OCI-LY3 (cell line): Measurements from ENCODE around the gene PAX1.

Experiments used
- EZH2phosphoT487 ChIP-seq: fragments of 200-600 bp; shearing (Covaris generic); IDR thresholded peaks from 2 replicates; pipeline ENCODE4 v1.6.1; 2018; ENCODE audit warnings: antibody characterized with exemption, mixed run types, low read depth
- TF ChIP-seq, protein P1 (sequence below): fragments of 200-600, 300-600 bp; sonication (generic); IDR thresholded peaks from 2 replicates; pipeline ENCODE4 v1.5.1; 2014; ENCODE audit warnings: antibody characterized with exemption, low read length, low read depth

DNA sequence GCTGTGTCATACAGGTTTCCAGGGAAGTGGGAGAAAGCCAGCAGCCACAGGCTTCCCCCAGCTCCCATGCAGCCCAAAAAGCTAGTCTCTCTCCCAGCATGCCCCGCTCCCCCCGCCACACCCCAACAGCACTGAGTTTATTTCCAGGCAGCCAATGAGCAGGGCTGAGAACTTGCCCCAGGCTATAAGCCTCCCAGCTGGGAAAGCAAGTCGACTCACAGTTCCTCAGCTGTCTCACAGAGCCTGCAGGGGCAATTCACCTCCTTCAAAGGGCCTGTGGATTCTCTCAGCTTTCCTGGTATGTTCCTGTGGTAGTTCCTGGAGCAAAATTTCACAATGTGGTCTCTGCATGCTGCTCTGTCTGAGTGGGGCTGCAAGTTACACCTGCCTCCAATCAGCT is 34.2 kb downstream of the PAX1 start:
- TF ChIP-seq, protein P1, sequence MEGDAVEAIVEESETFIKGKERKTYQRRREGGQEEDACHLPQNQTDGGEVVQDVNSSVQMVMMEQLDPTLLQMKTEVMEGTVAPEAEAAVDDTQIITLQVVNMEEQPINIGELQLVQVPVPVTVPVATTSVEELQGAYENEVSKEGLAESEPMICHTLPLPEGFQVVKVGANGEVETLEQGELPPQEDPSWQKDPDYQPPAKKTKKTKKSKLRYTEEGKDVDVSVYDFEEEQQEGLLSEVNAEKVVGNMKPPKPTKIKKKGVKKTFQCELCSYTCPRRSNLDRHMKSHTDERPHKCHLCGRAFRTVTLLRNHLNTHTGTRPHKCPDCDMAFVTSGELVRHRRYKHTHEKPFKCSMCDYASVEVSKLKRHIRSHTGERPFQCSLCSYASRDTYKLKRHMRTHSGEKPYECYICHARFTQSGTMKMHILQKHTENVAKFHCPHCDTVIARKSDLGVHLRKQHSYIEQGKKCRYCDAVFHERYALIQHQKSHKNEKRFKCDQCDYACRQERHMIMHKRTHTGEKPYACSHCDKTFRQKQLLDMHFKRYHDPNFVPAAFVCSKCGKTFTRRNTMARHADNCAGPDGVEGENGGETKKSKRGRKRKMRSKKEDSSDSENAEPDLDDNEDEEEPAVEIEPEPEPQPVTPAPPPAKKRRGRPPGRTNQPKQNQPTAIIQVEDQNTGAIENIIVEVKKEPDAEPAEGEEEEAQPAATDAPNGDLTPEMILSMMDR = no peak
- TF ChIP-seq EZH2phosphoT487 = no peak
